ENCODE measurements around the gene CDH6.

Gene CDH6

GRCh38 chr5:31204958-31205357 is 11.5 kb downstream of the CDH6 start:
- no peak for DNase-seq

DNA sequence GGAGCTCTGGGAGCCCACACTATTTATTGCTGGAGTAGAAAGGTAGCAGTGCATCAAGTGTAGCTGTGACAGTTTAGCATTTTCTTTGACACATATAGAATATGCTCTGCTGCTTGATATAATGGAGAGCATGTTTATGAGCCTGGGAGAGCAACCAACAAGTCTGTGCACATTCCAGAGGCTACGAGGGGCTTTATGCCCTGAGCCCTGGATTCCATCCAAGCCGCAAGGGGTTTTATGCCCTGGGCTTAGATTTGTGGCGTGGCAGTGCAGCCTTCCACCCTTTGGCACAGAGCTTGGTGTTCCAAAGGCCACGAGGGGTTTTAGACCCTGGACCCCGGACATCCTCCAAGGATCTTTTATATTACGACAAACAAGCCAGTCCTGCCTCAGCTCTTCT is 14.6 kb downstream of the CDH6 start:
- no peak for DNase-seq

GRCh38 chr5:31209334-31209733 is 15.8 kb downstream of the CDH6 start:
- no peak for DNase-seq

DNA sequence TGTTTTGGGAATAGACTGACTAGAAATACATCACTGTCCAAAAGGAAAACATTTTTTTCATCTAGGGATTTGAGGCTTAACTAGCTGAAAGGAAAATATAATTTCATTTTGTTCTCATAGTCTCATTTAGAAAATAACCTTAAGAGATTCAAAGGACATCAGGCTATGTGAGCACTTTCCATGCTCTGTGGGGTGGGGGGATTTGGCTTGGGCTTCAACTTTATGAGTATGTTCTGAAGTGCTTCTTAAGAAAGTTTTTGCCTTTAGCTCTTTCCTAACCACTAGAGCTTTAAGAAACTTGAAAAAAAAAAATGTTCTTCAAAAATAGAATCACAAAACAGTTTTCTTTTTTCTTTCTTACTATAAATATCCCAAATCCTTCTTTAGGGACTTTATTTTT is 17.6 kb downstream of the CDH6 start:
- no peak for DNase-seq

DNA sequence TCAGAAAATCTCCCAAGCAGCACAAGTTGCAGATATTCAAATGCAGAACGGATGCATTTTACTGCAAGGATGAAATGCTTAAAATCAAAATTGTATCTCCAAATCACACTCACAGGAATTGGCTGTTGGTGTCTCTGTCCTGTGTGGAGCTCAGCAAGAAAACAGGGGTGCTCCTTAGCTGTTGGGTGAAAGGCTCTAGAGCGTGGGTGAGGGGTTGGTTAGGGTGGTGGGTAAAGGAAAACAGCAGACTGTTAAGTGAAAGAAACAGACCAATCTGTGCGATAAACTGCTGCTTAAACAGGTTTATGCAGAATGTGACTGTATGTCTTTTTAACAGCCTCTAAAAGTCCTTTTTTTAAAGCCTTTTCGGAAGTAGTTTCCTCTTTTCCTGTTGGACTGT is 19.8 kb downstream of the CDH6 start:
- no peak for DNase-seq

DNA sequence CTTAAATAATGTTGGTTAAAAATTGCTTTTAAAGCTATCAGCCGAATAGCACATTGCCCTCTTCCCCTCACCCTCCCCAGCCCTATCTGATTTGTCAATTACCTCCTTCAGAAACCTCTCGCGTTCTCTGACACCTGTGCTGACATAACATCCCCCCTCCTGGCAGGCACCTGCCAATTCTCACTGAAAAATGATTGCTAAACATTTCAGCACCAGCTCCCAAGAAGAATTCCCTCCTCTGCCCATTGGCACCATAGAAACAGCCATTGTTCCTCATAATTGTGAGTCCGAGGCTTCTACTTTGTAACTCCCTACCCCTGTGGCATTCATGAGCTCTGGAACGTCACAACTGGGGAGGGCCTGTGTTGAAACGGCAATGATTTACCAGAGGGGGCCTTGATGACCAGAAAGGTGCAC is 20.2 kb downstream of the CDH6 start:
- DNase-seq: no peak

DNA sequence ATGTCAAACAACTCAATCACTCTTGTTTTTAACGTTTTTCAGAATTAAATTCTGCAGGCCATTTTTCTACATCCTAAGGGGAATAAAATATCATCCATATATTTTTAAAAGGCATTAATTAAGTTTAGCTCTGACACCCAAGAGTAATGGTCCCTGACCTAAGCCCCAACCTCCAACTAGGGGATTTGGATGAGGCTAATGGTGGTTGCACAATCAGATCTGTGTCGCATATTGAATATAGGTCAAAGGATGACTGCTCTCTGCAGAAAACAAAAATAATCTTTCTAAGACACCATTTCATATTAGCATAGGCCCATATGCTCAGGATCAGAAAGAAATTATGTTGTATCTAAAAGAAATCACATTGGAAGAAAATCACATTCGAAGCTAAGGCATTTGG is 20.7 kb downstream of the CDH6 start:
- DNase-seq: no peak

DNA sequence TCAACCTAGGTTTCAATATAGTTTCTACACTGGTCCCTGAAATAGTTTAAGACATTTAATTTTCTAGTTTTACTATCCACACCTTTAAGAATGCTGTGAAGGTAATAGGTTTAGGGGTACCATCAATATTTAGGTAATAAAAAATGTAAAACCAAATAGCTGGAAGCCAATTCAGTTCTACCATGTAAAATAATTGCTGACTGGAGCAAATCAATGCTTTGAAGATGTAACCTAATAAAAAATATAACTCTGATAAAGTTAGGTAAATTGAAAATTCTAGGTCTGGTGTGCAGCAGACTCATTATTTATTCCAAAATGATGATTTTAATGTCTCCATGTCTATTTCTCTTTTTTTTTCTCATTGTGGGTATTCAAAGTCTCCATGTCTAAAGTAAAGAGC is 21.8 kb downstream of the CDH6 start:
- DNase-seq: no peak

GRCh38 chr5:31217446-31217845 is 24.0 kb downstream of the CDH6 start:
- DNase-seq: no peak

DNA sequence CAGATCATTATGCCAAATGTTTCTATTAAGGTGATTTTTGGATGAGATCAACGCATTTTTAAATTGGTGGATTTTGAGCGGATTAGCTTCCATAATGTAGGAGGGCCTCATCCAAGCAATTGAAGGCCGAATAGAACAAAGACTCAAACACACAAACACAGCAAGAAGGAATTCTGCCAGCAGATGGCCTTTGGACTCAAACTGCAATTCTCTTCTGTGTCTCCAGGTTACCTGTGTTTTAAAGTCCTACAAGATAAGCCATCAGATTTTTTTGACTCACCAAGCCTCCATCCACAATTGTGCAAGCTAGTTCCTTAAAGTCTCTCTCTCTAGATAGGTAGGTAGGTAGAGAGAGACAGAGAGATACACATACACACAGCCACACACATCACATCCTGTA is 25.5 kb downstream of the CDH6 start:
- no peak for DNase-seq

GRCh38 chr5:31221001-31221400 is 27.5 kb downstream of the CDH6 start:
- DNase-seq: no peak

GRCh38 chr5:31225118-31225517 is 31.6 kb downstream of the CDH6 start:
- DNase-seq: no peak

- DNase-seq: no peak
Observed at GRCh38 chr5:31225613-31226012, 32.1 kb downstream of the CDH6 start.

DNA sequence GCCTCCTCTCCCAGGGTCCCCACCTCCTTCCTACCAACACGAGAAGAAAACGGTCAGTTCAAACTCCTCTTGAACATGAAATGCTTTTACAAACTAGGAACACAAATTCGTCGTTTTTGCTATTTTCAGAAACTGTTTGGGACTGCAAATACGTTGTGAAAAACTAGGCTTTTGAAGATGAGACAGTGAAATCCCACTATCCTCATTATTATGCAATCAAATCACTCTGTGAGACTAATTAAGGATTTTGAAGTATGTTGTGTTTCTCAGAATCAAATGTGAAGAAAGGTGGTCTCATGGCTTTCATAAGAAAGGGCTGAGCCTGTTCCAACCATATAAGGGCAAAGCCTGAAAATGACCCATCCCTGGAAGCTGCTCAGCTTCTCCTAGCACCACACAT is 33.2 kb downstream of the CDH6 start:
- DNase-seq: no peak

GRCh38 chr5:31229266-31229665 is 35.8 kb downstream of the CDH6 start:
- no peak for DNase-seq

DNA sequence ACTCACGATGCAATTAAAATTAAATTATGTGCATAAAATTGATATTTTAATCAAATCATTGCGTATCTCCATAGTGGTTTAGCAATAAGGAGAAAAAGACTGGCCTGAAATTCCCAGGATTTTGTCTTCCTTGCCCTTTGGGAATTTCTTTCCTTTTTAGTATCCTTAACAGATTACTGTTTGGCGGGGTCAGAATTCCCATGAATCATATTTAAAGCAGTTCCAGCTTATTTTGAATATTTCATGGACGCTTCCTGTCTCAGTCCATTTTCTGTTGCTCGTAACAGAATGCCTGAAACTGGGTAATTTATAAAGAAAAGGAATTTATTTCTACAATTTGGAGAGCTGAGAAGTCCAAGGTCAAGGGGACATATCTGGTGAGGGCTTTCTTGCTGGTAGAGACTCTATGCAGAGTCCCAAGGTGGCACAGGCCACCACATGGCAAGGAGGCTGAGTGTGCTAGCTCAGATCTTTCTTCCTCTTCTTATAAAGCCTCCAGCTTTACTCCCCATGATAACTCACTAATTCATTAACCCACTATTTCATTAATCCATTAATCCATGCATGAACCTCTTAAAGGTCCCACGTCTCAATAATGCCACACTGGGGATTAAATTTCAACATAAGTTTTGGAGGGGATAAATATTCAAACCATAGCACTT is 37.8 kb downstream of the CDH6 start:
- DNase-seq: no peak

GRCh38 chr5:31232273-31232888 is 38.9 kb downstream of the CDH6 start:
- DNase-seq: peak; percentile 4

GRCh38 chr5:31235381-31235780 is 41.9 kb downstream of the CDH6 start:
- DNase-seq: no peak

DNA sequence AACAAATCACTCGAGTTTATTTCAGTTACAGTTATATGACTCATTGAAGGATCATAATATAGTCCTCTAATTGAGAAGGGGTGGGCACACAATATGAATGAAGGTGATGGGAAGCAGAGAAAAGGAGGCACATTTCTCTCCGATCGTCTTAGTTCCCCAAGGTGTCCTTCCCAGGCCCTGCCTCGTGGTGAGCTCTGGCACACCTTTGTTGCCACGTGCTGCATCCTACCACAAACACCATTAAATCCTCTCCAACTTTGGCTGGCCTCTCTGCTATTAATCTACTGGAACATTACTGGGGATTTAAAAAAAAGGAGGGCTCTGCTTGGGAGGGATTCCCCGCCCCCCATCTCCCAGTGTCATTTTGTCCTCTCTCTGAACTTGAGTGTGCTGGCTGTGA is 42.9 kb downstream of the CDH6 start:
- no peak for DNase-seq

GRCh38 chr5:31237174-31237573 is 43.7 kb downstream of the CDH6 start:
- no peak for DNase-seq

DNA sequence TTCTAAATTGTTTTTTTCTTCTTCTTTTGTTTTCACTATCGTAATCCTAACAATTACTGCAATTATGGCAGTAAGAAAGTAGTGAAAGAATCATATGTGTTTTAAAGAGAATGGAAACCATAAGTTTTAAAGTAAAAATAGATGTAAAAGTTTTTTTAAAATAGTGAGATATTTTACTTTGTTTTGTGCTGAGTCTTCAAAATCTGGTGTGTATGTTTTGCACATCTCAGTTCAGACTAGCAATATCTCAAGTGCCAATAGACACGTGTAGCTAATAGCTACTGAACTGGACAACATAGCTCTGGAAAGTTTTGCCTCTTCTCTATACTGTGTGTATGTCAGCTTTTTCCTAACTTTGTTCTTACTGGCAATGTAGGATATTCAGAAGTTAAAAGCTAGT is 45.0 kb downstream of the CDH6 start:
- DNase-seq: no peak

DNA sequence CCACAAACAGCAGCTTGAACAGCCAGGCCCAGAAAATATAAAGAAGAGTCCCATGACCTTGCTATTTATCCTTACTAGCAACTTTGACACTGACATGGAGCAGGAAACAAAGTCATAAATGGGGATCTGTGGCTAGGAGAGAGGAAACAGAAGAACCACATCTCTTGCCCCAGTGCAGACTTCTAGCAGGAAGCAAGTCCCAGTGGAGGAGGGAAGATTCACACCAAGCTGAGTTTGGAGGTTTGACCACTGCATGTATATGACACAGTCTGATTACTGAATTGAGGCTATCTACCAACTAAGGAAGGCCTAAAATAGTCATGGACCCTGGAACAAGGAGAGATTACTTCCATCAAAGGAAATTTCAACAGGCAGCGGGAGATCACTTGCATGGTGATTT is 51.4 kb downstream of the CDH6 start:
- no peak for DNase-seq

DNA sequence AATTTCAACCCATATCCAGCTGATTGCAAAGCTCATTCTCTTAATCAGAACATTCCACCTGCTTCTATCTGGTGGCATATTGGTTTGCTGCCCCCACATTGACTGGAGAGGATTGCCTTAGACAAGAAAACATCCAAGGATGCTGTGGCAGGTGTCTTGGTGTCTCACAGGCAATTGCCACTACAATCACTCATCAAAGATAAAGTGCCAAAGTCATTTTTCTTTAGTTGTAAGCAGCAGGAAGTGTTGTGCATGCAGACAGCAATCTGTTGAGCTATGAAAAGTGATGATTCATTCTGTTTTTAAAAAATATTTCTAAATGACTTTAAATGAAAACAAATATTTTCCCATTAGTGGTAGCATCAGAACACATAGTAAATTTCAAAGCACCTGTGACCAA is 53.9 kb downstream of the CDH6 start:
- no peak for DNase-seq

- no peak for DNase-seq
Observed at GRCh38 chr5:31250201-31250600, 56.7 kb downstream of the CDH6 start.

DNA sequence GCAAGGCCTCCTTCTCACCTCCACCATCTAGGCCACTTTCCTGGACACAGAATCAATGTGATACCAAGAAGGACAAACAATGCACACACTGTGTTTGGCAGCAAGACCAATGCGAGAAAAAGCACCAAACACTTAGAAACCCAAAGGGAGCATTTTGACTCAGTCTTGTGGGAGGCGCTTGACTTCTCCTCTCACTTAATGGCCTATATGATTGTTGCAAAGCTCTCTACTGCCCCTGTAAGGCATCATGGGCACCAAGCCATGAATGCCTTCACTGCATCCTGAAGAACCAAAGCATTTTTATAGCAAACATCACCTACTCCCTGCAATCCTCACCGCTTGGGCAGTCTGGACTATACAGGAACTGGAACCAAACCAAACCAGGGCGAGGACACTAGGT is 57.5 kb downstream of the CDH6 start:
- no peak for DNase-seq
